WERI-Rb-1 (cell line): ENCODE measurements around the gene TUG1.
A peak's percentile ranks its signal among the peaks of the same experiment; 100 is the strongest.

Experiments
- DNase-seq: peaks from one replicate; pipeline ENCODE4 v3.0.0-alpha.2; 2020
- H3K27ac ChIP-seq: fragments of 250-450 bp; sonication (Bioruptor Pico); 2 replicates; pipeline ENCODE4 v1.5.1; 2020; ENCODE audit warnings: mild to moderate bottlenecking, moderate library complexity
- H3K27me3 ChIP-seq: fragments of 250-450 bp; sonication (Bioruptor Pico); 2 replicates; pipeline ENCODE4 v1.5.1; 2021; ENCODE audit warnings: mild to moderate bottlenecking, low read depth, moderate library complexity; ENCODE audit not compliant: insufficient read depth, severe bottlenecking
- H3K36me3 ChIP-seq: fragments of 250-450 bp; sonication (Bioruptor Pico); 2 replicates; pipeline ENCODE4 v1.5.1; 2020; ENCODE audit warnings: mild to moderate bottlenecking, moderate library complexity
- H3K4me3 ChIP-seq: 2 replicates; pipeline ENCODE4 v1.5.1; 2011; ENCODE audit warnings: low read depth, mild to moderate bottlenecking, control low read depth, low read length
- H3K9me3 ChIP-seq: fragments of 250-450 bp; sonication (Bioruptor Pico); 2 replicates; pipeline ENCODE4 v1.5.1; 2021; ENCODE audit warnings: mild to moderate bottlenecking, moderate library complexity; ENCODE audit not compliant: severe bottlenecking
- TF ChIP-seq, protein P1 (sequence below): IDR thresholded peaks from 2 replicates; pipeline ENCODE4 v1.5.1; 2011; ENCODE audit warnings: low read depth, mild to moderate bottlenecking, control low read depth, inconsistent platforms, low read length

TUG1 gene

GRCh38 chr22:30964858-30965257 is 4.2 kb upstream of the TUG1 start:
- DNase-seq, result no peak
- no peak overlapping the region for H3K4me3 ChIP-seq
- peaks cover 6% of the 10 kb centered on the region for H3K9me3 ChIP-seq
- H3K27me3 ChIP-seq, result no peaks in the 10 kb centered on the region
- H3K27ac ChIP-seq, result no peak overlapping the region
- H3K36me3 ChIP-seq, result peaks cover 37% of the 10 kb centered on the region
- TF ChIP-seq, protein P1, sequence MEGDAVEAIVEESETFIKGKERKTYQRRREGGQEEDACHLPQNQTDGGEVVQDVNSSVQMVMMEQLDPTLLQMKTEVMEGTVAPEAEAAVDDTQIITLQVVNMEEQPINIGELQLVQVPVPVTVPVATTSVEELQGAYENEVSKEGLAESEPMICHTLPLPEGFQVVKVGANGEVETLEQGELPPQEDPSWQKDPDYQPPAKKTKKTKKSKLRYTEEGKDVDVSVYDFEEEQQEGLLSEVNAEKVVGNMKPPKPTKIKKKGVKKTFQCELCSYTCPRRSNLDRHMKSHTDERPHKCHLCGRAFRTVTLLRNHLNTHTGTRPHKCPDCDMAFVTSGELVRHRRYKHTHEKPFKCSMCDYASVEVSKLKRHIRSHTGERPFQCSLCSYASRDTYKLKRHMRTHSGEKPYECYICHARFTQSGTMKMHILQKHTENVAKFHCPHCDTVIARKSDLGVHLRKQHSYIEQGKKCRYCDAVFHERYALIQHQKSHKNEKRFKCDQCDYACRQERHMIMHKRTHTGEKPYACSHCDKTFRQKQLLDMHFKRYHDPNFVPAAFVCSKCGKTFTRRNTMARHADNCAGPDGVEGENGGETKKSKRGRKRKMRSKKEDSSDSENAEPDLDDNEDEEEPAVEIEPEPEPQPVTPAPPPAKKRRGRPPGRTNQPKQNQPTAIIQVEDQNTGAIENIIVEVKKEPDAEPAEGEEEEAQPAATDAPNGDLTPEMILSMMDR, result no peak

DNA sequence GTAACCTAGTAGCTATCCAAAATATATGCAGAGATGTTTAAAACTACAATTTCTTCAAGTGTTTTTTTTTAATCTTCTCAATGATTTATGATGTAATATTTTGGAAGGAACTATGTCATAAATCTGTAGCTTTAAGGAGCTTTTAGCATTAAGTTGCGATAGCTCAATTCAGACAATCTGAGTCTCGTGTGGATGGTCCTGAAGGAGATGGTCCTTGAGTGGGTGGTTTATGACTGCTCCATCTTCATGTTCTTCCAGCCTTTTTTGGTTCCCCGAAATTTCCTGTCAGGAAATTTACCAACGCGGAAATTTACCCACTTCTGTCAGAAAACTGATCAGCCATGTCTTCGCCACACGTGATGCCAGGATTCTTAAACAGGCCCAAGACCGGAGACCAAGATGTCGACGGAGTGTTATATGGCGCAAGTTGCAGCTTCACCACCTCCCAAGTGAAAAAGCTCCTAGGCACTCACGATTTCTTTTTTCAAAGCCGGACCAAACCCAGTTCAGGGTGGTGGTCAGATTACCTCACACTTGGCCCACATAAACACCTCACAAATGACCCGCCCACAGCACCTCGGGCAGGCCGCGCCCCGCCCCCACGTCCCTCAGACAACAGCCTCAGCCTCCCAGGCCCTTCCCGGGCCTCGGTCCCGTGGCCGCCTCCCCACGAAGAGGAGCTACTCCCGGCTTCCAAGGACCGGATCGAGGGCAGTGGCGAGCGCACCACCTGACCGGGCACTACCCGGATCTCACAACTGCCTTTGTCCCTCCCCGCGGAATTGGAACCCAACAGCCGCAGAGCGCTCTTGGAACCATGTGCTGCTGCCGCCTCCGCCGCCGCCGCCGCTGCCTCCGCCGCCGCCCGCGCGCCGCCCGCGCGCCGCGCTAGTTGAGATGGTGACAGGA is 796 bp upstream of the TUG1 start, which contains the start of gene MORC2:
TSS of gene MORC2 (minus strand) at position 760 of the 909 bp plus-strand sequence. CDS start 885 bp downstream, outside the sequence.
- DNase-seq, result peak; percentile 74
- peaks cover 6% of the 10 kb centered on the region for H3K9me3 ChIP-seq
- no peaks in the 10 kb centered on the region for H3K27me3 ChIP-seq
- H3K4me3 ChIP-seq, result peak within 1 kb of the TSS; percentile 78
- H3K36me3 ChIP-seq, result peaks cover 58% of the 10 kb centered on the region
- TF ChIP-seq, protein P1, result no peak
- H3K27ac ChIP-seq, result peak within 1 kb of the TSS; percentile 98

DNA sequence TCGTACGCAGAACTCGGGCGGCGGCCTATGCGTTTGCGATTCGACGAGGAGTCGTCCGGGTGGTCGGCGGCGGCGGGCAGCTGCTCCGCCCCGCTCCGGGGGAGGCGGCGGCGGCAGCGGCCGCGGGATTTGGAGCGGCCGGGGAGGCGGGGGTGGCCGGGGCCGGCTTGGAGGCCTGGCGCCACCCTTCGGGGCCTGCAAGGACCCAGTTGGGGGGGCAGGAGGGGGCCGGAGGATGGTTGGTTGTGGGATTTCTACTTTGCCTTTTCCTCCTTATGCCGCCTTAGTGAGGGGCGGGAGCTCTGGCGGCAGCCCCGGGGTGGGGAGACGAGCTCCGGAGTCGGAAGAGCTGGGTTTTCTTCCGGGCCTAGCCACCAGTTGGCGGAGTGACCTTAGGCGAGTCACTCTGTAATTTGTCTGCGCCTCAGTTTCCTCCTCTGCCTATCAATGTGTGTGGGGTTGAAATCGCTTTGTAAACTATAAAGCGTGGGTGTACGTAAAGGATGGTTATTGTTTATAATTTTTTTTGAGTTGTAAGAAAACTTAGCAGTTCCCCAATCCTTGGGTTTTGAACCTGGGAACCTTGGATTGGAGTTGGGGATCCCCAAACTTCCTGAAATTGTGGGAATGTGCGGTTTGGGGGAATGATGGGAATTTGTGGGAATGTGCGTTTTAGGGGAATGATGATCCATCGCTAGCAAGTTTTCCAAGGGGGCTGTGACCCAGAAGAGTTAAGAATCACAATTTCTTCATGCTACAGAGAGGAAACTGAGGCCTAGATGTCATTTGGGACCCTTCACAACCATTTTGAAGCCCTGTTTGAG is 679 bp downstream of the TUG1 start:
- H3K4me3 ChIP-seq, result peak overlapping the region; percentile 78
- DNase-seq, result peak; percentile 61
- no peaks in the 10 kb centered on the region for H3K27me3 ChIP-seq
- H3K9me3 ChIP-seq, result peaks cover 6% of the 10 kb centered on the region
- H3K27ac ChIP-seq, result peak overlapping the region; percentile 98
- H3K36me3 ChIP-seq, result peaks cover 67% of the 10 kb centered on the region
- TF ChIP-seq, protein P1, result no peak

- Histone ChIP-seq H3K4me3 (peak overlapping the region; percentile 78), H3K36me3 (peaks cover 73% of the 10 kb centered on the region), H3K9me3 (peaks cover 6% of the 10 kb centered on the region), H3K27ac (no peak overlapping the region; the same call in none of the 2 replicates), H3K27me3 (no peaks in the 10 kb centered on the region)
- no peak for DNase-seq
- TF ChIP-seq, protein P1, result no peak
These were observed 1.3 kb downstream of the TUG1 start for GRCh38 chr22:30970356-30970746.

DNA sequence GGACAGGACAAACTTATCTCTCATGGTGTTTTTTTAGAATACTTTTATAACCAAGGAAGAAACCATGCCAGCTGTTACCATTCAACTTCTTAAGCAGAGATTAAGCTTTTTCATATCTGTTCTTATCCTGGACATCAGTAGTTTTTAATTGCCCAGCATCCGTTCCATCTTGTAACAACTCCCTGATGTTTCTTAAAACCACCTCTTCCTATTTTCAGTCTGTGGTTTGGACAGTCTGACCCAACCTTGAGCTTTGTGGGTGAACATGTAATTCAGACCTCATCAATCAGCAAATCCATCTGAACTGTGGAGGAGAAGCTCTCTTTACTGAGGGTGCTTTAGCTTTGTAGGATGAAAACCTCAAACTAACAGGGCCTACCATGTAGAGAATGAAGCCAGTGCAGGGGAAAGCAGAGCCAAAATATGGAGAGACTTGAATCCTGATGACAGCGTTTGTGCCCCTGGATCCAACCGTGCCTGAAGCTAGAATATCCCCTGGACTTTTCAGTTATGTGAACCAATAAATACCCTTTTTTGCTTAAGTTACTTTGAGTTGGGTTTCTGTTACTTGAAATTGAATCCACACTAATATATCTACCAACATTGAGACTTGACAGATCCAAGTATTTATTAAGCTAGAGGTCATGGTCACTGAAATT is 9.4 kb downstream of the TUG1 start:
- Histone ChIP-seq H3K27ac (no peak overlapping the region), H3K27me3 (no peaks in the 10 kb centered on the region), H3K36me3 (peaks cover 41% of the 10 kb centered on the region), H3K9me3 (peaks cover 9% of the 10 kb centered on the region), H3K4me3 (no peak overlapping the region)
- no peak for DNase-seq
- TF ChIP-seq, protein P1, result no peak
